ENCODE results near the gene ZNF322. TPM values are rescaled to one million over a fixed set of nuclear protein-coding genes. Genes with fewer than 3 reads are reported as not detected.

ZNF322 gene
- total RNA-seq, 1 experiment from 2014 or later, result 39.1 TPM

DNA sequence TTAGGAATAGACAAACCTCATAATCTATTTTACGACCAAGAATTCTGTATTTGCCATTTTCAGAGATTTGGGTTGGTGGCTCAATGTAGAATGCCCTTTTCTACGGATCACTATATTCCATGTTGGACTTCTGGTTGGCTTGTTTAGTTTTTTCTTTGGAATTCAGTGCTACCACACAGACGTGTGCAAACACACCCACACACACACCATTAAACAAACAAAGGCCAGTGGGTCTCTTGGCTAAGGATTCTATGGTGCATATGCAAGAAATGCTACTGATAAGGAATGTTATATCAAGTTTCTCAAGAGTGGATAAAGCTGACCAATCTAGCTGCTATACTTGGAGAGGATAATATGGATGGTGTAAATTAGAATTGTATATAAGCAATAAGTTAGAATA lies 54.7 kb downstream of the ZNF322 start:
- no peaks in the 10 kb centered on the region for H3K23me2 ChIP-seq (ENCODE audit: insufficient read length, low read depth, low read length, poor library complexity, severe bottlenecking)

More for the DNA sequence above, 54.7 kb downstream of the ZNF322 start:
- no peak overlapping the region for H2BK120ac ChIP-seq (ENCODE audit: low read depth, low read length, poor library complexity, severe bottlenecking)
- no peaks in the 10 kb centered on the region for H3K27me3 ChIP-seq (ENCODE audit: insufficient read depth, low read length)
- no peak overlapping the region for H4K8ac ChIP-seq (replicated peaks; ENCODE audit: insufficient read length, low read depth, low read length)
- no peak overlapping the region for H3K14ac ChIP-seq (ENCODE audit: insufficient read depth, low read length)
- H3T11ph ChIP-seq (ENCODE audit: low read length), result no peak overlapping the region
- TF ChIP-seq, protein P1, sequence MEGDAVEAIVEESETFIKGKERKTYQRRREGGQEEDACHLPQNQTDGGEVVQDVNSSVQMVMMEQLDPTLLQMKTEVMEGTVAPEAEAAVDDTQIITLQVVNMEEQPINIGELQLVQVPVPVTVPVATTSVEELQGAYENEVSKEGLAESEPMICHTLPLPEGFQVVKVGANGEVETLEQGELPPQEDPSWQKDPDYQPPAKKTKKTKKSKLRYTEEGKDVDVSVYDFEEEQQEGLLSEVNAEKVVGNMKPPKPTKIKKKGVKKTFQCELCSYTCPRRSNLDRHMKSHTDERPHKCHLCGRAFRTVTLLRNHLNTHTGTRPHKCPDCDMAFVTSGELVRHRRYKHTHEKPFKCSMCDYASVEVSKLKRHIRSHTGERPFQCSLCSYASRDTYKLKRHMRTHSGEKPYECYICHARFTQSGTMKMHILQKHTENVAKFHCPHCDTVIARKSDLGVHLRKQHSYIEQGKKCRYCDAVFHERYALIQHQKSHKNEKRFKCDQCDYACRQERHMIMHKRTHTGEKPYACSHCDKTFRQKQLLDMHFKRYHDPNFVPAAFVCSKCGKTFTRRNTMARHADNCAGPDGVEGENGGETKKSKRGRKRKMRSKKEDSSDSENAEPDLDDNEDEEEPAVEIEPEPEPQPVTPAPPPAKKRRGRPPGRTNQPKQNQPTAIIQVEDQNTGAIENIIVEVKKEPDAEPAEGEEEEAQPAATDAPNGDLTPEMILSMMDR (conservative IDR thresholded peaks at IDR 0.05), result no peak
- no peak for DNase-seq
- no peak overlapping the region for H2BK20ac ChIP-seq (ENCODE audit: low read depth, low read length, poor library complexity, severe bottlenecking)
- Mint-ChIP-seq H3K36me3 (ENCODE audit: insufficient read depth in 1 of 3, low read depth in 3 of 3) (peaks cover 0 to under 1% (median 0%) of the 10 kb centered on the region in 3 experiments; a peak in 3 of 7 replicates), H3K27me3 (ENCODE audit: low read depth) (peaks cover 5% of the 10 kb centered on the region), H3K9me3 (no peaks in the 10 kb centered on the region), H3K4me1 (peaks cover 0 to 2% of the 10 kb centered on the region in 2 experiments; a peak in 1 of 4 replicates), H3K27ac (no peak overlapping the region), H3K4me3 (no peak overlapping the region)
- no peak overlapping the region for H4K91ac ChIP-seq (ENCODE audit: insufficient read length, low read depth, low read length)
- no peaks in the 10 kb centered on the region for H3K9me3 ChIP-seq (ENCODE audit: control insufficient read depth, low read depth, low read length)
- H3K56ac ChIP-seq (ENCODE audit: insufficient read length, low read depth, low read length), result no peak overlapping the region
- H3K79me2 ChIP-seq (ENCODE audit: insufficient read depth, low read length), result no peaks in the 10 kb centered on the region
- no peak overlapping the region for H2BK5ac ChIP-seq (ENCODE audit: insufficient read length, low read length)
- no peak overlapping the region for H3K4me2 ChIP-seq (ENCODE audit: insufficient read depth, insufficient read length, low read length)
- no peak overlapping the region for H3K23ac ChIP-seq (ENCODE audit: insufficient read length, low read depth, low read length)
- no peaks in the 10 kb centered on the region for H4K20me1 ChIP-seq (ENCODE audit: control insufficient read depth, insufficient read depth, insufficient read length)
- no CpG with 5 or more reads among the region's 3 CpGs for WGBS (ENCODE audit: extremely low coverage, insufficient read length, low lambda C conversion rate)
- no peak overlapping the region for H2BK12ac ChIP-seq (ENCODE audit: insufficient read length, low read depth, low read length)
- no peak overlapping the region for H2AK5ac ChIP-seq (ENCODE audit: insufficient read length, low read length)
- no peak overlapping the region for H4K5ac ChIP-seq (ENCODE audit: insufficient read length, low read depth, low read length)
- H3K4ac ChIP-seq (ENCODE audit: low read depth, low read length), result no peak overlapping the region
- H3K18ac ChIP-seq (ENCODE audit: insufficient read length, low read depth, low read length), result no peak overlapping the region
- no peak overlapping the region for H2AFZ ChIP-seq (ENCODE audit: low read length)
- H3K9ac ChIP-seq (ENCODE audit: extremely low read depth, insufficient read length, low read length), result no peak overlapping the region
- no peaks in the 10 kb centered on the region for H3K4me1 ChIP-seq (ENCODE audit: insufficient read depth, low read length)
- no peak overlapping the region for H3K27ac ChIP-seq (ENCODE audit: insufficient read length, low read depth, low read length)
- H2BK15ac ChIP-seq (ENCODE audit: low read depth, low read length), result no peak overlapping the region
- no peaks in the 10 kb centered on the region for H3K79me1 ChIP-seq (ENCODE audit: insufficient read depth, low read depth, low read length, poor library complexity, severe bottlenecking)
